Heart left ventricle (tissue), 16 donors: ENCODE data around the gene CACNB4. TPM values are rescaled to one million over a fixed set of nuclear protein-coding genes. Genes with fewer than 3 reads are reported as not detected.

Experiments
- ATAC-seq, 4 donors: fragments of 200-7000 bp; cut with Tn5 transposase; one replicate each; pipeline ENCODE4 v1.9.1; 2020 to 2022; ENCODE audit warnings: moderate library complexity in 4 of 4, mild to moderate bottlenecking in 3 of 4, moderate number of reproducible peaks in 1 of 4
- DNase-seq, 5 donors: peaks; one replicate each; pipeline ENCODE4 v3.0.0-alpha.2; 2020
- H3K27ac ChIP-seq, 12 donors: fragments of 200-600 bp; sonication (generic) in 4 of 12; one replicate each; pipeline versions ENCODE4 v1.5.0 to v1.8.0; 2016 to 2022; ENCODE audit warnings: mild to moderate bottlenecking in 2 of 12
- H3K27me3 ChIP-seq, 9 donors: fragments of 200-600 bp; sonication (generic) in 2 of 9; one replicate each; pipeline versions ENCODE4 v1.5.1 to v1.8.0; 2016 to 2022; ENCODE audit warnings: mild to moderate bottlenecking in 3 of 9
- H3K36me3 ChIP-seq, 9 donors: fragments of 200-600 bp; sonication (generic) in 2 of 9; one replicate each; pipeline versions ENCODE4 v1.5.0 to v1.8.0; 2018 to 2022; ENCODE audit warnings: mild to moderate bottlenecking in 2 of 9
- H3K4me1 ChIP-seq, 12 donors: fragments of 200-600 bp; sonication (generic) in 4 of 12; one replicate each; pipeline versions ENCODE4 v1.5.0 to v1.8.0; 2016 to 2022; ENCODE audit warnings: mild to moderate bottlenecking in 3 of 12
- H3K4me3 ChIP-seq, 12 donors: fragments of 200-600 bp; sonication (generic) in 4 of 12; one replicate each; pipeline versions ENCODE4 v1.5.0 to v1.8.0; 2017 to 2022; ENCODE audit warnings: mild to moderate bottlenecking in 9 of 12, moderate library complexity in 4 of 12
- H3K9me3 ChIP-seq, 12 donors: fragments of 200-600 bp; sonication (generic) in 4 of 12; one replicate each; pipeline versions ENCODE4 v1.5.0 to v1.8.0; 2016 to 2022; ENCODE audit warnings: mild to moderate bottlenecking in 1 of 12
- POLR2A ChIP-seq, 2 donors: fragments of 450-650 bp; IDR thresholded peaks; one replicate each; pipeline ENCODE4 v1.6.1; 2017; ENCODE audit warnings: antibody characterized with exemption in 2 of 2, mild to moderate bottlenecking in 2 of 2, moderate library complexity in 2 of 2
- WGBS, 4 donors: extraction: QIAGEN DNeasy Blood & Tissue Kit in 2 of 4; methylation state at CpG; one replicate each; pipeline versions ENCODE4 v1.1.5 to v1.1.7; 2013 to 2018; 5-methylcytosine and 5-hydroxymethylcytosine counted together
- intact Hi-C, 10 donors: fragments of 100-400 bp; cut with DNase I; formaldehyde crosslinking; loops; one replicate each; pipeline versions ENCODE4 v1.11.1 to v1.14.2; 2022
- polyA plus RNA-seq, 2 donors: library from polyadenylated mRNA; stranded (reverse); fragments of 200-250 nt; gene quantifications; one replicate each; pipeline ENCODE4 v1.2.3, GENCODE V29; 2013
- total RNA-seq, 9 donors: library from RNA; depleted of rRNA in 2 of 9; stranded (reverse); fragments of >200 nt in 2 of 9; fragmentation: NEBNext Ultra II Directional in 3 of 9; extraction: Animal tissue kit (Norgen Biotek cat#: 25700) in 3 of 9; gene quantifications; one replicate each; pipeline versions ENCODE4 v1.1.0 to v1.2.4, GENCODE V29; 2016 to 2023
- TF ChIP-seq, protein P1 (sequence below), 12 donors: fragments of 200-600 bp; sonication (generic) in 4 of 12; IDR thresholded peaks; one replicate each; pipeline versions ENCODE4 v1.5.0 to v1.8.0; 2018 to 2022; ENCODE audit warnings: antibody characterized with exemption in 12 of 12, mild to moderate bottlenecking in 5 of 12
- donor health status: ischemic (EF 13 %, LVEDD 7.1; RV severe dilation, severe dysfunction).
- donor health status: healthy with polysubstance abuse.
- donor health status: DM: no; HTN: yes; CAD: no.
- donor health status: DM: no; HTN: no; CAD: no.
- donor health status: ischemic (EF 25% LVEDD 6.9; RV normal size, moderate dysfunction).
- donor health status: ischemic (EF 25% LVEDD 5.7; RV mildly dilated, moderate dysfunction).
- donor health status: healthy.
- donor health status: DM: yes; HTN: yes; CAD: no.
- donor health status: ischemic (EF 35%, LVEDD 5.7; RV mildly dilated, moderate dysfunction).
- donor health status: nonischemic (EF 11% LVEDD 7.7; RV severe dilation, severe dysfunction).
- donor health status: DM: yes; HTN: yes; CAD: no.
- donor health status: PGD.
- donor health status: ischemic (EF 29% LVEDD 5.4; RV normal size, mild dysfunction).
- donor health status: nonischemic (EF 23%, LVEDD 6.1; RV moderate dilation, normal function).

Gene CACNB4
- total and polyA plus RNA-seq, 11 donors: 0.03 to 1.5 (median 0.39) TPM

DNA sequence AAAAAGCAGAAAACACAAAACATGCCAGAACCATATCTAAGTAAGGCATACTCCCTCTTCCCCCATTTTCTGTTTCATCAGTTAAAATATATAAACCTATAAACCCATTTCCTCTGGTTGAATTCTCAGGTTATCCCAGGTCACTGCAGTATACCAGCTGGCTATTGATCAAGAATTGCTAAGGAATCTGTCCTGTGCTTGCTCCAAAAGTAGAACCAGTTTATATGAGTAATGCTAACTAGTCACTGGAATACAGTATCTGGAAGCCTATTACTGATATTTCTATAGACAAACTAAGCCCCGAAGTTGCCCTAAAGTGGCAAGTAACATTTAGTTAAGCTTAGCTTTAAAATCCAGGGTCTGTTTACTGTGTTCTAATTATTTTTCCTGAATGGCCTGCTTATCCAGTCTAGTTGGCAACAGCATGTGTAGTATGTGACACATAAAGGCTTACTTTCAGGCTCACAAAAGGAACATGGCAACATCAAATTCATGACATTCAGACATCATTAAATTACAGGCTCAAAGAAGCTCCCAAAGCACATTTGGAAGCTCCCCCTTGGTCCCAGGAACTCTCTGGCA, 167.7 kb downstream of the CACNB4 start:
- intact Hi-C loops: no loop called here
- no peaks in the 10 kb centered on the region for H3K9me3 ChIP-seq
- H3K36me3 ChIP-seq: no peaks in the 10 kb centered on the region
- no peak for ATAC-seq
- no peaks in the 10 kb centered on the region for H3K27me3 ChIP-seq
- H3K4me3 ChIP-seq: no peak overlapping the region
- DNase-seq: no peak
- H3K27ac ChIP-seq: no peak overlapping the region
- H3K4me1 ChIP-seq: peaks cover 0 to 13% (median 5%) of the 10 kb centered on the region in 12 donors
- 71 to 88% (median 80%) methylated on average over 1 of the region's 1 CpG for WGBS, 4 donors
- TF ChIP-seq POLR2A (IDR thresholded peaks at IDR 0.05): no peak

DNA sequence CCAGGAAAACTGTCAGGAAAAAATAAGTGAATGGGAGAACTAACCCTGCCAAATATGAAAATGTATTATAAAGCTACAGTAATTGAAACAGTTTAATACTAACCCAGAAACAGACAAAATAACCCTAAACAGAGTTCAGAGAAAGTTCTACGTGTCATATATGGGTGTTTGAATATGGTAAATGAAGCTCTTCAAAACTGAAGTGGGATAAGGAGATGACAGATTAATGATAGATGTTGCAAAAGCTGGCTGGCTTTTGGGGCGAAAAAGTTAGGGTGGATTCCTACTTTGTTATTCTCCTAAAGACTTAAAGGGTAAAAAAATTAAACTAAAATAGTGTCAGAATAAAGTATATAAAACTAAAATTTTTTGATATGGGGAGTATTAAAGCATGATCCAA, 168.8 kb downstream of the CACNB4 start:
- no peaks in the 10 kb centered on the region for H3K36me3 ChIP-seq
- TF ChIP-seq POLR2A (IDR thresholded peaks at IDR 0.05): no peak
- TF ChIP-seq, protein P1, sequence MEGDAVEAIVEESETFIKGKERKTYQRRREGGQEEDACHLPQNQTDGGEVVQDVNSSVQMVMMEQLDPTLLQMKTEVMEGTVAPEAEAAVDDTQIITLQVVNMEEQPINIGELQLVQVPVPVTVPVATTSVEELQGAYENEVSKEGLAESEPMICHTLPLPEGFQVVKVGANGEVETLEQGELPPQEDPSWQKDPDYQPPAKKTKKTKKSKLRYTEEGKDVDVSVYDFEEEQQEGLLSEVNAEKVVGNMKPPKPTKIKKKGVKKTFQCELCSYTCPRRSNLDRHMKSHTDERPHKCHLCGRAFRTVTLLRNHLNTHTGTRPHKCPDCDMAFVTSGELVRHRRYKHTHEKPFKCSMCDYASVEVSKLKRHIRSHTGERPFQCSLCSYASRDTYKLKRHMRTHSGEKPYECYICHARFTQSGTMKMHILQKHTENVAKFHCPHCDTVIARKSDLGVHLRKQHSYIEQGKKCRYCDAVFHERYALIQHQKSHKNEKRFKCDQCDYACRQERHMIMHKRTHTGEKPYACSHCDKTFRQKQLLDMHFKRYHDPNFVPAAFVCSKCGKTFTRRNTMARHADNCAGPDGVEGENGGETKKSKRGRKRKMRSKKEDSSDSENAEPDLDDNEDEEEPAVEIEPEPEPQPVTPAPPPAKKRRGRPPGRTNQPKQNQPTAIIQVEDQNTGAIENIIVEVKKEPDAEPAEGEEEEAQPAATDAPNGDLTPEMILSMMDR (IDR thresholded peaks at IDR 0.05): no peak
- DNase-seq (no peak), ATAC-seq (no peak)
- intact Hi-C loops: no loop called here
- no peaks in the 10 kb centered on the region for H3K27me3 ChIP-seq
- H3K4me3 ChIP-seq: no peak overlapping the region
- H3K4me1 ChIP-seq: peaks cover 0 to 13% (median 5%) of the 10 kb centered on the region in 12 donors
- no peaks in the 10 kb centered on the region for H3K9me3 ChIP-seq
- no peak overlapping the region for H3K27ac ChIP-seq
- 91 to 95% (median 92%) methylated on average over 2 of the region's 2 CpGs for WGBS, 4 donors

DNA sequence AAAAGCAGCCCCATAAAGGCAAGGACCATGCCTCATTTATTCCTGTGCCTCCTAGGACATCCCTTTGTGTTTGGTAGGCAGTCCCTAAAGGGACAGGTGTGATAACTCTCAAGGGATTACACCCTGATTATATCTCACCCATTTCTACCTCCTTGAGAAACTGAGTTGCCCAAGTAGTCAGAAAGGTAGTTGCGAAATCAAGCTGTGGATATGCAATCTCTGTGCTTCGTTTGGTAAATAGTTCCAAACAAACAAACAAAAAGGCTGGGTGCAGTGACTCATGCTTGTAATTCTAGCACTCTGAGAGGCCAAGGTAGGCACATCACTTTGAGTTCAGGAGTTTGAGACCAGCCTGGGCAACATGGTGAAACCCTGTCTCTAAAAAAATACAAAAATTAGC, 170.5 kb downstream of the CACNB4 start:
- H3K9me3 ChIP-seq: no peaks in the 10 kb centered on the region
- TF ChIP-seq POLR2A (IDR thresholded peaks at IDR 0.05): no peak
- TF ChIP-seq, protein P1 (IDR thresholded peaks at IDR 0.05): no peak
- no peaks in the 10 kb centered on the region for H3K27me3 ChIP-seq
- no peak overlapping the region for H3K27ac ChIP-seq
- no peaks in the 10 kb centered on the region for H3K36me3 ChIP-seq
- DNase-seq: no peak
- 87 to 100% (median 94%) methylated on average over 2 of the region's 2 CpGs for WGBS, 4 donors
- intact Hi-C loops: loop anchor here in 1 of 10 donors (5.0 kb wide), 1 partner anchor 101 kb away; the partner anchor contains the start of gene ARL5A
- no peak for ATAC-seq
- H3K4me1 ChIP-seq: peaks cover 0 to 21% (median 11%) of the 10 kb centered on the region in 12 donors
- no peak overlapping the region for H3K4me3 ChIP-seq

DNA sequence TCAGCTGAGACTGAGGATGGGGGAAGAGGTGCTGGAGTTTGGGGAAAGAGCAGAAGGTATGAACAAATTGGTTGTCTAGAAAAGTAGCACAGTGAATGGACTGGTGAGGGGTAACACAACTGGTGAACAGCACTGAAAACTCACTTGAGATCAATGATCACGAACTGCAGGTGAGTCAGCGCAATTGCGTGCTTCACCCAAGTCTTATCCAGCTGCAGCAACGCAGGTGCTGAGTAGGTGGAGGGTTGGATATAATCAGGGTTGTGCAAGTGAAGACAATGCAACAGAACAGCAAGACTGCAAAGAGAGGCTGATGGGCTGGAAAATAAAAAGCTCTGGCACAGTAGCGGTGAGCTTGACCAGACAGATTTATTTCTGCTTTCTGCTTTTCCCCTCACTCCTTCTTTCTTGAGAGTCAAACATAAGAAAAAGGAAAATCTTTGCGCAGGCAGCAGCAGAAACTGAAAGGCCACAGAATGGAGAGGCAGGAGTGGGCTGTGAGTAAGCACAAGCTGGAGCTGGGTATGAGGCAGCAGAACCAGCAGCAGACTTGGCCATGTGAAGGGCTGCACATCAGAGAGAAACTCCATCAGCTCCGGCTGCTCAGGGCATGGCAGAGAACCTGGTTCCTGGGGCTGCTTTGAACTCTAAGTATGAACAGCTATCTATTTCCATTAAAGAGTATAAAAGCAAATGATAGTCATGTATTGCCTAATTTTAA, 171.2 kb downstream of the CACNB4 start:
- no peak overlapping the region for H3K27ac ChIP-seq

More for the DNA sequence above, 171.2 kb downstream of the CACNB4 start:
- 91 to 95% (median 93%) methylated on average over 7 of the region's 7 CpGs for WGBS, 4 donors
- no peaks in the 10 kb centered on the region for H3K27me3 ChIP-seq
- peaks cover 0 to 28% (median 17%) of the 10 kb centered on the region in 12 donors for H3K4me1 ChIP-seq
- no peak overlapping the region for H3K4me3 ChIP-seq
- H3K9me3 ChIP-seq: no peaks in the 10 kb centered on the region
- DNase-seq (no peak), ATAC-seq (no peak)
- intact Hi-C loops: loop anchor here in 1 of 10 donors (5.0 kb wide), 1 partner anchor 100 kb away; the partner anchor contains the start of gene ARL5A
- TF ChIP-seq POLR2A (IDR thresholded peaks at IDR 0.05): no peak
- TF ChIP-seq, protein P1 (IDR thresholded peaks at IDR 0.05): no peak
- H3K36me3 ChIP-seq: no peaks in the 10 kb centered on the region
